ENCODE measurements around the gene MRPS18A.

The MRPS18A gene

DNA sequence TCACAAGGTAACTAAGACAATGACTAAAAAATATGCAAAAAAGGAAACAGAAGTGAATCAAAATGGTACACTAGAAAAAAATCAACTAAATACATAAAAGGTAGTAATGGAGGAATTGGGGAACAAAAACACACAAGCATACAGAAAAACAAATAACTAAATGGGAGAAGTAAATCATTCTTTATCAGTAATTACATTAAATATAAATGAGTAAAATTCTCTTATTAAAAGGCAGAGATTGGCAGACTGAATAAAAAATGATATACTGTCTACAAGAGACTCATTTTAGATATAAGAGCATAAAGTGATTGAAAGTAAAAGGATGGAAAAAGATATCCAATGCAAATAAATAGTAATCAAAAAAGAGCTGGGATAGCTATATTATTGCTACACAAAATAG is 43.0 kb upstream of the MRPS18A start:
- DNase-seq (ENCODE audit: low read depth): no peak
- no peak overlapping the region for H3K4me3 ChIP-seq (ENCODE audit: low read depth, low read length)
- TF ChIP-seq, protein P1, sequence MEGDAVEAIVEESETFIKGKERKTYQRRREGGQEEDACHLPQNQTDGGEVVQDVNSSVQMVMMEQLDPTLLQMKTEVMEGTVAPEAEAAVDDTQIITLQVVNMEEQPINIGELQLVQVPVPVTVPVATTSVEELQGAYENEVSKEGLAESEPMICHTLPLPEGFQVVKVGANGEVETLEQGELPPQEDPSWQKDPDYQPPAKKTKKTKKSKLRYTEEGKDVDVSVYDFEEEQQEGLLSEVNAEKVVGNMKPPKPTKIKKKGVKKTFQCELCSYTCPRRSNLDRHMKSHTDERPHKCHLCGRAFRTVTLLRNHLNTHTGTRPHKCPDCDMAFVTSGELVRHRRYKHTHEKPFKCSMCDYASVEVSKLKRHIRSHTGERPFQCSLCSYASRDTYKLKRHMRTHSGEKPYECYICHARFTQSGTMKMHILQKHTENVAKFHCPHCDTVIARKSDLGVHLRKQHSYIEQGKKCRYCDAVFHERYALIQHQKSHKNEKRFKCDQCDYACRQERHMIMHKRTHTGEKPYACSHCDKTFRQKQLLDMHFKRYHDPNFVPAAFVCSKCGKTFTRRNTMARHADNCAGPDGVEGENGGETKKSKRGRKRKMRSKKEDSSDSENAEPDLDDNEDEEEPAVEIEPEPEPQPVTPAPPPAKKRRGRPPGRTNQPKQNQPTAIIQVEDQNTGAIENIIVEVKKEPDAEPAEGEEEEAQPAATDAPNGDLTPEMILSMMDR (IDR thresholded peaks at IDR 0.05; ENCODE audit: control insufficient read depth, extremely low read depth, insufficient read depth): no peak

DNA sequence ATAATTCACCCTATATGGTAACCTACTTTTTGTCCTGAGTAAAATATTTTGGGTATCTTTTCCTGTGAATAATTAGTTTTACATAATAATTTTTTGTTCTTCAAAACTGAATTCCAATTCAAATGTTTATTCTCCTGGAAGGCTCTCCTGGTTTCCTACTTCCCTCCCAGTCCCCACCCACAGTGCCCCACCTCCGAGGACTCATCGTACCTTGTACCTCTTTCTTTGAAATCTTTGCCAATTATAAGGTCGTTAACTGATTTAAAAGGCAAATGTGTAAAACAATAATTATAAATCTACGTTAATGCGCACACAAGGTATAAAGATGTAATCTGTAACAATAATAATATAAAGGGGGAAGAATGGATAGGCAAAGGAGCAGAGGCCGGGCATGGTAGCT is 41.9 kb upstream of the MRPS18A start:
- DNase-seq (ENCODE audit: low read depth): no peak
- TF ChIP-seq, protein P1 (IDR thresholded peaks at IDR 0.05; ENCODE audit: control insufficient read depth, extremely low read depth, insufficient read depth): no peak
- no peak overlapping the region for H3K4me3 ChIP-seq (ENCODE audit: low read depth, low read length)

- DNase-seq (ENCODE audit: low read depth): no peak
- H3K4me3 ChIP-seq (ENCODE audit: low read depth, low read length): no peak overlapping the region
- TF ChIP-seq, protein P1 (IDR thresholded peaks at IDR 0.05; ENCODE audit: control insufficient read depth, extremely low read depth, insufficient read depth): no peak
Measured at GRCh38 chr6:43728586-43728985, 41.0 kb upstream of the MRPS18A start.

GRCh38 chr6:43727634-43728033 is 40.0 kb upstream of the MRPS18A start:
- TF ChIP-seq, protein P1 (IDR thresholded peaks at IDR 0.05; ENCODE audit: control insufficient read depth, extremely low read depth, insufficient read depth): no peak
- DNase-seq (ENCODE audit: low read depth): no peak
- H3K4me3 ChIP-seq (ENCODE audit: low read depth, low read length): no peak overlapping the region

GRCh38 chr6:43725643-43726580 is 38.3 kb upstream of the MRPS18A start:
- DNase-seq (ENCODE audit: low read depth): no peak
- H3K4me3 ChIP-seq (ENCODE audit: low read depth, low read length): no peak overlapping the region
- TF ChIP-seq, protein P1 (IDR thresholded peaks at IDR 0.05; ENCODE audit: control insufficient read depth, extremely low read depth, insufficient read depth): no peak

GRCh38 chr6:43724914-43725642 is 37.5 kb upstream of the MRPS18A start:
- TF ChIP-seq, protein P1 (IDR thresholded peaks at IDR 0.05; ENCODE audit: control insufficient read depth, extremely low read depth, insufficient read depth): no peak
- H3K4me3 ChIP-seq (ENCODE audit: low read depth, low read length): no peak overlapping the region
- no peak for DNase-seq (ENCODE audit: low read depth)
